Hepatocyte (in vitro differentiated cells): ENCODE data around the gene PRKCI.

Experiments used
- EZH2phosphoT487 ChIP-seq: fragments of 200-600 bp; sonication (generic); IDR thresholded peaks from one replicate; pipeline ENCODE4 v1.6.1; 2018; ENCODE audit warnings: antibody characterized with exemption, mild to moderate bottlenecking, low read depth, moderate library complexity; ENCODE audit not compliant: unreplicated experiment, severe bottlenecking
- TF ChIP-seq, protein P1 (sequence below): fragments of 200-600 bp; sonication (generic); IDR thresholded peaks from 2 replicates; pipeline ENCODE4 v1.5.1; 2016; ENCODE audit warnings: antibody characterized with exemption, mild to moderate bottlenecking; ENCODE audit not compliant: poor library complexity

- TF ChIP-seq, protein P1, sequence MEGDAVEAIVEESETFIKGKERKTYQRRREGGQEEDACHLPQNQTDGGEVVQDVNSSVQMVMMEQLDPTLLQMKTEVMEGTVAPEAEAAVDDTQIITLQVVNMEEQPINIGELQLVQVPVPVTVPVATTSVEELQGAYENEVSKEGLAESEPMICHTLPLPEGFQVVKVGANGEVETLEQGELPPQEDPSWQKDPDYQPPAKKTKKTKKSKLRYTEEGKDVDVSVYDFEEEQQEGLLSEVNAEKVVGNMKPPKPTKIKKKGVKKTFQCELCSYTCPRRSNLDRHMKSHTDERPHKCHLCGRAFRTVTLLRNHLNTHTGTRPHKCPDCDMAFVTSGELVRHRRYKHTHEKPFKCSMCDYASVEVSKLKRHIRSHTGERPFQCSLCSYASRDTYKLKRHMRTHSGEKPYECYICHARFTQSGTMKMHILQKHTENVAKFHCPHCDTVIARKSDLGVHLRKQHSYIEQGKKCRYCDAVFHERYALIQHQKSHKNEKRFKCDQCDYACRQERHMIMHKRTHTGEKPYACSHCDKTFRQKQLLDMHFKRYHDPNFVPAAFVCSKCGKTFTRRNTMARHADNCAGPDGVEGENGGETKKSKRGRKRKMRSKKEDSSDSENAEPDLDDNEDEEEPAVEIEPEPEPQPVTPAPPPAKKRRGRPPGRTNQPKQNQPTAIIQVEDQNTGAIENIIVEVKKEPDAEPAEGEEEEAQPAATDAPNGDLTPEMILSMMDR: no peak
- TF ChIP-seq EZH2phosphoT487: no peak
Observed at GRCh38 chr3:170274641-170275040, 52.4 kb downstream of the PRKCI start.
